ENCODE results near the gene SUSD6.

The SUSD6 gene

DNA sequence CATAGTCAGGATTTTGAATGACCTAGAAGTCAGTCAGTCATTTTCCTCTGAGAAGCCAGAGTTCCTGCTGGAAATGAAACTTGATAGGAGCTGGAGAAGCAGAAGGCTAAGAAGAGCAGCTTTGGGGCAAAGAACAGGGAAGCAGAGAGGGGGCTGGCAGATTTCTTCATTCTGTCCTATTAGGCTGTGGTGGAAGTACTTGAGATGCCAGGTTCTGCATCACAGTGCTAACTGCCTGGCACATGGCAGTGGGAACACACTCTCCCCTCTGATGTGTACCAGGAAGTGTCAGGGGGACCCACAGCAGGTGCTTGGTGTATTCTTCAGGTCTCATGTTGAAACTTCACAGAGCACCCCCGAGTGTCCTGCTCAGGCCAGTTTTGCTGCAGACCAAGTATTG is 61.0 kb downstream of the SUSD6 start:
- no peaks in the 10 kb centered on the region for H3K9me3 ChIP-seq (ENCODE audit: control insufficient read depth, low read length)
- H3K4me1 ChIP-seq (ENCODE audit: control insufficient read depth, insufficient read depth, low read length) = peaks cover 48% of the 10 kb centered on the region
- no peaks in the 10 kb centered on the region for H3K27me3 ChIP-seq (ENCODE audit: control insufficient read depth, insufficient read depth, low read length)

DNA sequence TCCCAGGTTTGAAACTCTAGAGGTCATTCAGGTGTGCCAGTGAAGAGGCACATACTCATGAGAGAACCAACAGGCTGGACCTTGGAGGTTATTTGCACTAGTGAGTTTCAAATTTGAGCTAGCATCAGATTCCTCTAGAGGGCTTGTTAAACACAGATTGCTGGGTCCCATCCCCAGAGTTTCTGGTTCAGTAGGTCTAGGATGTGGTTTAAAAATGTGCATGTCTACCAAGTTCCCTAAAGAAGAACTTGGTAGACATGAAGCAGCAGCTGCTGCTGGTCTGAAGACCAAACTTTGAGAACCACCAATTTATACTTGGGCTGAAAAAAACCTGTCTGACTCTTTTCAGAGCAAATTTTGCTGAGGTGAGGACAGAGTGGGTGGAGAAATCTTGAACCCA is 61.7 kb downstream of the SUSD6 start:
- Histone ChIP-seq H3K4me3 (ENCODE audit: low read length) (no peak overlapping the region), H3K27me3 (ENCODE audit: control insufficient read depth, insufficient read depth, low read length) (no peaks in the 10 kb centered on the region), H3K36me3 (ENCODE audit: control insufficient read depth, insufficient read depth, low read length) (no peaks in the 10 kb centered on the region), H3K9me3 (ENCODE audit: control insufficient read depth, low read length) (no peaks in the 10 kb centered on the region), H3K4me1 (ENCODE audit: control insufficient read depth, insufficient read depth, low read length) (peaks cover 48% of the 10 kb centered on the region), H3K9ac (ENCODE audit: low read length) (no peak overlapping the region)

More for the DNA sequence above, 61.0 kb downstream of the SUSD6 start:
- H3K36me3 ChIP-seq (ENCODE audit: control insufficient read depth, insufficient read depth, low read length) = no peaks in the 10 kb centered on the region
- no peak overlapping the region for H3K9ac ChIP-seq (ENCODE audit: low read length)
- H3K4me3 ChIP-seq (ENCODE audit: low read length) = no peak overlapping the region

DNA sequence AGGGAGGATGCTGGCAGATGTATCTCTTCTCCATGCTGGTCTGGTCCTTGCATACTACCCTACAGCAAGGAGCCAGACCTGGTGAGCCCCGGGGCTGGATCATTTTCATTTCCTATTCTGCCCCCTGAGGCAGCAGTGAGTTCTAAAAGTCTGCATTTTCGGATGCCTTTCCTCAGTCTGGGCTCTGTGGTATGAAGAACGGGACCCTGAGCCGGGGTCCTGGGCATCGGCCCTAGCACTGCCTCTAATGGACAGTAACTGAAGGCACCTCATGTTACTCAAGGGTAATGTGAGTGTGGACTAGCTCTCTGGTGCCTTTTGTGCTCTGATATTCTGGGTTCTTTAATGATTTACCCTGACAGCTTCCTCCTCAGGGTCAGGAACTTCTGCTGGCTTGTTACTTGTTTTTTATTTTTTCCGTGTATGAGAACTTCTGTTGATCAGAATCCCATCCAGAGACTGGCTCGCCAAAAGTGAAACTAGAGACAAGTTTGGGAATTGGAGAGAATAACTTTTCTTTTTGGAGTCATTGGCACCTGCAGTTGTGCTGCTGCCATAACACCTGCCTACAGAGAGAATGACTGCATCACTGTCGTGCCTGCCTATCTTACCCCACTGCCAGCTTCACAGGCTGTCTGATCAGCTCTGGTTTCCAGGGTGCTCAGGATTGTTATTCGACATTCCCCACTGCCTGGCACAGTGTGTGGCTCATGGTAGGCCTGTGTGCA is 62.3 kb downstream of the SUSD6 start:
- Histone ChIP-seq H3K9me3 (ENCODE audit: control insufficient read depth, low read length) (no peaks in the 10 kb centered on the region), H3K9ac (ENCODE audit: low read length) (no peak overlapping the region)

DNA sequence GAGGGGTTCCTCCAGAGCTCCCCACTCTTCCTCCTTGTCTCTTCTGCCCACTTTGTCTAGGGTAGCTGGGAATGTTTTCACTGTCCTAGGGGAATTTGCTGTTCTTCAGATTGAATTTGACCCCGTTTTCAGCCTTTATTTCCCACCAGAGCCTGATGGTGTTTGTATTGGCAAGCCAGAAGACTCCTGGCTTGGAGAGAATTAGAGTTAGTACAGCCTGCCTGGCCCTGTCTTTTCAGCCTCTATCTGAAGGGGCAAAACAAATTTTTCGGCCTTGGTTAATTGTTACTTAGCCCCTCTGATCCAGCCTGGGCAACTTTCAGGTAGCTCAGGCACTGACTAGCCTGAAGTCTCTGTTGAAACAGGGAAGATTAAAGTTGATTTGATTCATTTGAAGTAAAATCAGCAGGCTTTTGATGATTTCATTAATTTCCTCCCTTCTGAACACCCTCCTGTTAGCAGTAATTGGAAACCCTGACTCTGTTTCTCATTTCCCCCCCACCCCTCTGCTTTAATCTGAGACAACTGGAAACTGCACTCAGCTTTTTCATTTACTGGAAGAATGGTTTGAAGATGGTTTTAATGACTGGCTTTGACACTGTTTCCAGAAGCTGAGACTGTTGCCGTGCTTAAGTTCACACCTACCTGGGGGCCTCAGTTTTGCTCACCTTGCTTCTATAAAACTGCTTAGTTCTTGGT is 63.3 kb downstream of the SUSD6 start:
- Histone ChIP-seq H3K4me3 (ENCODE audit: low read length) (no peak overlapping the region), H3K9me3 (ENCODE audit: control insufficient read depth, low read length) (no peaks in the 10 kb centered on the region), H3K4me1 (ENCODE audit: control insufficient read depth, insufficient read depth, low read length) (peaks cover 44% of the 10 kb centered on the region), H3K36me3 (ENCODE audit: control insufficient read depth, insufficient read depth, low read length) (no peaks in the 10 kb centered on the region), H3K9ac (ENCODE audit: low read length) (no peak overlapping the region), H3K27me3 (ENCODE audit: control insufficient read depth, insufficient read depth, low read length) (no peaks in the 10 kb centered on the region)

More for the DNA sequence above, 62.3 kb downstream of the SUSD6 start:
- Histone ChIP-seq H3K4me3 (ENCODE audit: low read length) (no peak overlapping the region), H3K27me3 (ENCODE audit: control insufficient read depth, insufficient read depth, low read length) (no peaks in the 10 kb centered on the region), H3K4me1 (ENCODE audit: control insufficient read depth, insufficient read depth, low read length) (peaks cover 48% of the 10 kb centered on the region), H3K36me3 (ENCODE audit: control insufficient read depth, insufficient read depth, low read length) (no peaks in the 10 kb centered on the region)

DNA sequence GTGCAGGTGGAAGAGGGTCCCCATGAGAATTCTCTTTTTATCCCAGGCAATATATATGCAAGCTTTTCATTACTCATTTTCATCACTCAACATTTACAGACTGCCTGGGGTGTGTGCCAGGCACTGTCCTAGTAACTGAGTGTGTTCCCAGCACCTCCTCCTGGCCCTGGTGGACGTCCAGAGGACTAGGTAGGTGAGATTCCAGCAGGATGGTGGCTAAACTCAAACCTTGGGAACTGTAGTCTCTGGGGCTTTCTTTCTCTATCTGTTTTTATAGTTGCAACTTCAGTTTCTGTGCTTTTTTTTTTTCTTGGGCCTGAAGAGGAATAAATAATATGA is 63.8 kb downstream of the SUSD6 start:
- no peak overlapping the region for H3K9ac ChIP-seq (ENCODE audit: low read length)
- no peak overlapping the region for H3K4me3 ChIP-seq (ENCODE audit: low read length)
- no peaks in the 10 kb centered on the region for H3K27me3 ChIP-seq (ENCODE audit: control insufficient read depth, insufficient read depth, low read length)
- H3K36me3 ChIP-seq (ENCODE audit: control insufficient read depth, insufficient read depth, low read length) = no peaks in the 10 kb centered on the region
- H3K9me3 ChIP-seq (ENCODE audit: control insufficient read depth, low read length) = no peaks in the 10 kb centered on the region
- H3K4me1 ChIP-seq (ENCODE audit: control insufficient read depth, insufficient read depth, low read length) = peaks cover 38% of the 10 kb centered on the region

DNA sequence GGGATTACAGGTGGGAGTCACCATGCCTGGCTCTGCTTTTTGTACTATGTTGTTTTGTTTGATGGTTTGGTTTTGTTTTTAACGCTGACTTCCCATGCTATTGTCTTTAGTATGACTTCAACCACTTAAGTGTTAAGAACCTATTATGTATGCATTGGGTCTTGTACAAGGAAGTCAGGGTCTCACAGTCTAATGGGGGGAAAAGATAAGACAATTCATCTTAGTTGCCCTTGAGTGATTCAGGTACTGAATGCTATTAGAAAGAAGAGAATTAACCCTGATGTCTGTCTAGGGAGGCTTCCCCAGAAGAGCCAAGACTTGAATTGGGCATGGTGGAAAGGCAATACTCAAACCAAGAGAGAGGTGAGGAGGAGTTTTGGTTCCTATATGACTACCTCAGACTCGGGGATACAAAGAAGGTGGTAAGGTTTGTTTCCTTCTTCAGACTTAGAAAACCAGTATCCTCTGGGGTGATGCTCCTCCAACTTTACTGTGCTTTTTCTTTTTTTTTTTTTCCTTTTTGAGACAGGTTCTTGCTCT is 64.6 kb downstream of the SUSD6 start:
- Histone ChIP-seq H3K4me1 (ENCODE audit: control insufficient read depth, insufficient read depth, low read length) (peaks cover 36% of the 10 kb centered on the region), H3K36me3 (ENCODE audit: control insufficient read depth, insufficient read depth, low read length) (no peaks in the 10 kb centered on the region), H3K9me3 (ENCODE audit: control insufficient read depth, low read length) (no peaks in the 10 kb centered on the region), H3K4me3 (ENCODE audit: low read length) (no peak overlapping the region), H3K9ac (ENCODE audit: low read length) (no peak overlapping the region), H3K27me3 (ENCODE audit: control insufficient read depth, insufficient read depth, low read length) (no peaks in the 10 kb centered on the region)

DNA sequence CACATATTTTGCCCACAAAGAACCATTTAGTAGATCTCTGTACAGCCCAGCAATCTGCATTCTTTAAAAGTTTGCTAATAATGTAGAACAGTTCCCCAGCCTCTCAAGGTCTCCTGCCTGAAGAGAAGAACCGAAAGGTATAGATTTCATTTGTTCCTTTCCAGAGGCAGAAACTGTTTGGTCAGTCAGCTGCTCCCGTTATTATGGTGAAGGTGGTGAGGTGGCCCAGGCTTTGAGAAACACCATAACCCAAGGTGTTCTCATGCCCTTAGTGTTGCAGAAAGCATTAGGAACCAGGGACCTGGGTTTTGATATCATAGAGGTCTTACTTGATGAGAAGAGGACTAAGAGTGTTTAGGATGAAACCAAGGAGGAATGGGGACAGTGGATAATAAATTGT is 65.3 kb downstream of the SUSD6 start:
- Histone ChIP-seq H3K9ac (ENCODE audit: low read length) (no peak overlapping the region), H3K36me3 (ENCODE audit: control insufficient read depth, insufficient read depth, low read length) (no peaks in the 10 kb centered on the region), H3K9me3 (ENCODE audit: control insufficient read depth, low read length) (no peaks in the 10 kb centered on the region), H3K4me3 (ENCODE audit: low read length) (no peak overlapping the region), H3K27me3 (ENCODE audit: control insufficient read depth, insufficient read depth, low read length) (no peaks in the 10 kb centered on the region), H3K4me1 (ENCODE audit: control insufficient read depth, insufficient read depth, low read length) (peaks cover 38% of the 10 kb centered on the region)

DNA sequence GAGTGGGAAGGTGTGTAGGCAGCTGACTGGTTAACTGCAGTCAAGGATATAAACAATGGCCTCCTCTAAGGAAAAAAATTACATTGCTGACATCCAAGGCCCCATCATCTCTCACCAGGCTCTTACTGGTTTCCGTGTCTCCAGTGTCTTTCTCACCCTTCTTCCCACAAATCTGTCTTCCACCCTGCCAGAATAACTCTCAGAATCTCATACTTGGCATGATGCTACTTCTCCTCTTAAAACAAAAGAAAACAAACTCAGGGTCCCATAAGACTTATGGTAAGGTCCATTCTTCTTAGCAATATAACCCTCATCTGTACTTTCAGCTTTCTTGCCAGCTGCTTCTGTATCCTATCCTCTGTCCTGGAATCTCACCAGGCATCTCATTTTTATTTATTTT is 68.9 kb downstream of the SUSD6 start:
- Histone ChIP-seq H3K4me3 (ENCODE audit: low read length) (no peak overlapping the region), H3K9me3 (ENCODE audit: control insufficient read depth, low read length) (no peaks in the 10 kb centered on the region), H3K27me3 (ENCODE audit: control insufficient read depth, insufficient read depth, low read length) (no peaks in the 10 kb centered on the region), H3K4me1 (ENCODE audit: control insufficient read depth, insufficient read depth, low read length) (peaks cover 37% of the 10 kb centered on the region), H3K9ac (ENCODE audit: low read length) (no peak overlapping the region), H3K36me3 (ENCODE audit: control insufficient read depth, insufficient read depth, low read length) (no peaks in the 10 kb centered on the region)

DNA sequence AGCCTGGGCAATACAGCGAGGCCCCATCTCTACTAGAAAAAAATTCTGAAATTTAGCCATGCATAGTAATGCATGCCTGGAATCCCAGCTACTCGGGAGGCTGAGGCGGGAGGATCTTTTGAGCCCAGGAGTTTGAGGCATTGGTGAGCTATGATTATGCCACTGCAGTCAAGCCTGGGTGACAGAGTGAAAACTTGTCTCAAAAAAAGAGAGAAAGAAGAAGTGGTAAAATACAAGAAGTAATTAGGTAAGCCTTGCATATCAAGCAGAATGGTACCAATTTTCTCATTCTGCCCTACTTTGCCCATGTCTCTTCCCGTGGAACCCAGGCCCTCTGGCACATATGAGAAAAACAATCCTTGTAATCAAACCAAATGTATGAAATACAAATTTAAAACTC is 70.7 kb downstream of the SUSD6 start:
- Histone ChIP-seq H3K36me3 (ENCODE audit: control insufficient read depth, insufficient read depth, low read length) (no peaks in the 10 kb centered on the region), H3K4me3 (ENCODE audit: low read length) (no peak overlapping the region), H3K4me1 (ENCODE audit: control insufficient read depth, insufficient read depth, low read length) (peaks cover 45% of the 10 kb centered on the region), H3K27me3 (ENCODE audit: control insufficient read depth, insufficient read depth, low read length) (no peaks in the 10 kb centered on the region), H3K9ac (ENCODE audit: low read length) (no peak overlapping the region), H3K9me3 (ENCODE audit: control insufficient read depth, low read length) (no peaks in the 10 kb centered on the region)

DNA sequence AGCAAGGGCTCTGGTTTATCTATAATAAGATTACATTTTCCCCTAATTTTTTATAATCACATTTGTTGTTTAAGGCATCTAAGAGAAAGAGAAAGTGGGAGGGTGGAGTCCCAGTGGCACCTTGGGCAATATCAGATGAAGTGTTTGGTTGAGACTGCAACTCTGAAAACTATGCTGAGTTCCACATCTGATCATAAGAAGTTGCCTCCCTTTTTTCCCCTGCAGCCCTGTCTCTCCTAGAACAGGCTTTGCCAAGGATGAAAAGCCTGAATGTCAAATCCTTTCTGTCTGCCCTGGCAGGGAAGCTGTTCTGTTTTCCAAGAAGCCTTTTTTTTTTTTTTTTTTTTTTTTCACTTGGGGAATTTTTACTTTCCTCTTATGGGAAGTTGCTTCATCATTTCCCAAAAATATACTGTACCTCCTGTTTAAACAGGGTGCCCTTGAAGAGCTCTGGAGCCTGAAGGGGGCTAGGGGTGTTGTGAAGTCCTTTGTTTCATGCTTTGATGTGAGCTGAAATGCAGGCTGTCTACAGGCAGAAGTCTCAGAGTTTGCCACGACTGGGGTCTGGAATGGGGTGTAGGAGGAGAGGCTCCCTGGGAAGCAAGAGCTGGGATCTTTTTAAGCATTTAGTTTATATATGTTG is 71.3 kb downstream of the SUSD6 start:
- no peaks in the 10 kb centered on the region for H3K27me3 ChIP-seq (ENCODE audit: control insufficient read depth, insufficient read depth, low read length)
- no peak overlapping the region for H3K4me3 ChIP-seq (ENCODE audit: low read length)
- H3K9me3 ChIP-seq (ENCODE audit: control insufficient read depth, low read length) = no peaks in the 10 kb centered on the region
- H3K36me3 ChIP-seq (ENCODE audit: control insufficient read depth, insufficient read depth, low read length) = no peaks in the 10 kb centered on the region
- H3K4me1 ChIP-seq (ENCODE audit: control insufficient read depth, insufficient read depth, low read length) = peaks cover 45% of the 10 kb centered on the region
- peak overlapping the region; percentile 1 for H3K9ac ChIP-seq (ENCODE audit: low read length)

DNA sequence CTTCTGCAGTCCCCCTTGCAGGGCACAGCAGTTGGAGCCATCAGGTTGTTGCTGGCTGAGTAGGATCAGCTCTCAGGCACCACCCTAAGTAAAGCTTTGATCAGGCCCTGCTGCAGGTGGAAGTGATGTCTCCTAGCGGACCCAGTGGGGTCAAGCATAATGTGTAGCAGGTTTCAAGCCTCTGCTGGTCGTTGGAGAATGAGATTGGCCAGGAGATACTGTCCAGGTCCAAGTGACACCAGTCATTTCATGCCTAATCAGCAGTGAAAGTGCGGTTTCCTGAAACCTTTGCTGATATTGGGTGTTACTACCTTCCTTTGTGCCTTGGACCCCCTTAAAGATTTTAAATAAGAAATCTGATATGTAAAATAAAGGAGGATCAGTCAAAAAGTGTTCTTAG is 72.6 kb downstream of the SUSD6 start:
- no peaks in the 10 kb centered on the region for H3K27me3 ChIP-seq (ENCODE audit: control insufficient read depth, insufficient read depth, low read length)
- H3K4me1 ChIP-seq (ENCODE audit: control insufficient read depth, insufficient read depth, low read length) = peaks cover 45% of the 10 kb centered on the region
- no peak overlapping the region for H3K9ac ChIP-seq (ENCODE audit: low read length)
- no peaks in the 10 kb centered on the region for H3K36me3 ChIP-seq (ENCODE audit: control insufficient read depth, insufficient read depth, low read length)
- H3K9me3 ChIP-seq (ENCODE audit: control insufficient read depth, low read length) = no peaks in the 10 kb centered on the region
- H3K4me3 ChIP-seq (ENCODE audit: low read length) = no peak overlapping the region
